ENCODE data around the gene APH1B. TPM values are rescaled to one million over a fixed set of nuclear protein-coding genes. Genes with fewer than 3 reads are reported as not detected.

The APH1B gene
- total and polyA plus RNA-seq, 4 donors = 2.0 to 10.6 (median 4.6) TPM

DNA sequence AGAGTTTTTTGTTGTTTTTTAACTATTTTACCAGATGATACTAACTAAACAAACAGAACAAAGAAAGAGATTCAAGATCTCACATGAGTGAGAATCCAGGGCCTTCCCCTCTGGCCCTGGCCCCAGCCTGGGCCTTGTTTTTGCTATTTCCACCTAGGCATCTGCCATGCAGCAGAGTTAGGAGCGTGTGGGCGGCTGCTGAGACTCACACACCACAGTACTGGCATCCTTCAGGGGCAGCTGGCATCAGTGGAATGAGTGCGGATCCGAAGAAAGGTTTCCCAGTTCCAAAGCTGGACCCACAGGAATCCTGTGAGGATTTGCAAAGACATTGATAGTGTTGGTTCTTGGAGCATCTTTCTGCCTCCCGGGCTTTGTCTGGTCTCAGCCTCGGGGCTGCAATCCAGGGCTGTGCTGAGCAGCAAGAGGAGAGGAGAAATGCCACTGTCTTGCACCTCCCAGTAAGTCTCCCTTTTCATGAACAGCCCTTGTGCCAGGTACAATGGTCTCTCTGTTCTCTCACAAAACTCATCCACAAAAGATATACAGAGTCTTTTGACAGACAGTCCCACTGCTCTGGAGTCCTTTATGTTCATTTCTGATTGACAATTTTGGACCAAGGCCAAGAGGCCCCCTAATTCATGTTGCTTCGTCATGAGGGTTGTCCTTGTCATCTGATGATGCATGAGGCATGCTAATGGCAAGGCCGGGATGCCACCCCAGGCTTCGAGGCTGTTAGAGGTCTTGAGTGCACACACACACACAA is 46.6 kb downstream of the APH1B start:
- WGBS = 89% methylated on average over 9 of the region's 9 CpGs
- no peaks in the 10 kb centered on the region for H3K27me3 ChIP-seq (ENCODE audit: control insufficient read depth in 4 of 4, insufficient read depth in 4 of 4, low read length in 3 of 4)
- no peaks in the 10 kb centered on the region for H3K4me1 ChIP-seq (ENCODE audit: control insufficient read depth in 4 of 4, insufficient read depth in 4 of 4, low read length in 3 of 4)
- H3K4me3 ChIP-seq (ENCODE audit: low read depth in 1 of 3, low read length in 3 of 3) = no peak overlapping the region
- no peaks in the 10 kb centered on the region for H3K36me3 ChIP-seq (ENCODE audit: control insufficient read depth in 4 of 4, insufficient read depth in 3 of 4, low read depth in 1 of 4, low read length in 3 of 4)
- H3K9me3 ChIP-seq (ENCODE audit: control insufficient read depth in 4 of 4, low read length in 3 of 4) = no peaks in the 10 kb centered on the region
- H3K9ac ChIP-seq (ENCODE audit: low read depth in 1 of 2, low read length in 2 of 2) = no peak overlapping the region
- no peak for DNase-seq (ENCODE audit: low spot score)
- no peak overlapping the region for H3K27ac ChIP-seq (ENCODE audit: low read depth in 1 of 2, low read length in 2 of 2)
- TF ChIP-seq, protein P1, sequence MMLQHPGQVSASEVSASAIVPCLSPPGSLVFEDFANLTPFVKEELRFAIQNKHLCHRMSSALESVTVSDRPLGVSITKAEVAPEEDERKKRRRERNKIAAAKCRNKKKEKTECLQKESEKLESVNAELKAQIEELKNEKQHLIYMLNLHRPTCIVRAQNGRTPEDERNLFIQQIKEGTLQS (IDR thresholded peaks at IDR 0.05) = no peak
- TF ChIP-seq SP1 (IDR thresholded peaks at IDR 0.05) (no peak), EGR1 (IDR thresholded peaks at IDR 0.05; ENCODE audit: low read depth in 2 of 2) (no peak), FOXA1 (IDR thresholded peaks at IDR 0.05) (no peak), RXRA (IDR thresholded peaks at IDR 0.05) (no peak), RAD21 (IDR thresholded peaks at IDR 0.05) (no peak), HNF4G (IDR thresholded peaks at IDR 0.05) (no peak), YY1 (IDR thresholded peaks at IDR 0.05) (no peak), NR2F2 (IDR thresholded peaks at IDR 0.05) (no peak), HNF4A (conservative IDR thresholded peaks at IDR 0.05) (no peak)
- TF ChIP-seq, protein P2, sequence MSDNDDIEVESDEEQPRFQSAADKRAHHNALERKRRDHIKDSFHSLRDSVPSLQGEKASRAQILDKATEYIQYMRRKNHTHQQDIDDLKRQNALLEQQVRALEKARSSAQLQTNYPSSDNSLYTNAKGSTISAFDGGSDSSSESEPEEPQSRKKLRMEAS (IDR thresholded peaks at IDR 0.05) = no peak
- TF ChIP-seq, protein P3, sequence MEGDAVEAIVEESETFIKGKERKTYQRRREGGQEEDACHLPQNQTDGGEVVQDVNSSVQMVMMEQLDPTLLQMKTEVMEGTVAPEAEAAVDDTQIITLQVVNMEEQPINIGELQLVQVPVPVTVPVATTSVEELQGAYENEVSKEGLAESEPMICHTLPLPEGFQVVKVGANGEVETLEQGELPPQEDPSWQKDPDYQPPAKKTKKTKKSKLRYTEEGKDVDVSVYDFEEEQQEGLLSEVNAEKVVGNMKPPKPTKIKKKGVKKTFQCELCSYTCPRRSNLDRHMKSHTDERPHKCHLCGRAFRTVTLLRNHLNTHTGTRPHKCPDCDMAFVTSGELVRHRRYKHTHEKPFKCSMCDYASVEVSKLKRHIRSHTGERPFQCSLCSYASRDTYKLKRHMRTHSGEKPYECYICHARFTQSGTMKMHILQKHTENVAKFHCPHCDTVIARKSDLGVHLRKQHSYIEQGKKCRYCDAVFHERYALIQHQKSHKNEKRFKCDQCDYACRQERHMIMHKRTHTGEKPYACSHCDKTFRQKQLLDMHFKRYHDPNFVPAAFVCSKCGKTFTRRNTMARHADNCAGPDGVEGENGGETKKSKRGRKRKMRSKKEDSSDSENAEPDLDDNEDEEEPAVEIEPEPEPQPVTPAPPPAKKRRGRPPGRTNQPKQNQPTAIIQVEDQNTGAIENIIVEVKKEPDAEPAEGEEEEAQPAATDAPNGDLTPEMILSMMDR (IDR thresholded peaks at IDR 0.05; ENCODE audit: low read depth, low read length, missing input control) = no peak
- TF ChIP-seq, protein P4, sequence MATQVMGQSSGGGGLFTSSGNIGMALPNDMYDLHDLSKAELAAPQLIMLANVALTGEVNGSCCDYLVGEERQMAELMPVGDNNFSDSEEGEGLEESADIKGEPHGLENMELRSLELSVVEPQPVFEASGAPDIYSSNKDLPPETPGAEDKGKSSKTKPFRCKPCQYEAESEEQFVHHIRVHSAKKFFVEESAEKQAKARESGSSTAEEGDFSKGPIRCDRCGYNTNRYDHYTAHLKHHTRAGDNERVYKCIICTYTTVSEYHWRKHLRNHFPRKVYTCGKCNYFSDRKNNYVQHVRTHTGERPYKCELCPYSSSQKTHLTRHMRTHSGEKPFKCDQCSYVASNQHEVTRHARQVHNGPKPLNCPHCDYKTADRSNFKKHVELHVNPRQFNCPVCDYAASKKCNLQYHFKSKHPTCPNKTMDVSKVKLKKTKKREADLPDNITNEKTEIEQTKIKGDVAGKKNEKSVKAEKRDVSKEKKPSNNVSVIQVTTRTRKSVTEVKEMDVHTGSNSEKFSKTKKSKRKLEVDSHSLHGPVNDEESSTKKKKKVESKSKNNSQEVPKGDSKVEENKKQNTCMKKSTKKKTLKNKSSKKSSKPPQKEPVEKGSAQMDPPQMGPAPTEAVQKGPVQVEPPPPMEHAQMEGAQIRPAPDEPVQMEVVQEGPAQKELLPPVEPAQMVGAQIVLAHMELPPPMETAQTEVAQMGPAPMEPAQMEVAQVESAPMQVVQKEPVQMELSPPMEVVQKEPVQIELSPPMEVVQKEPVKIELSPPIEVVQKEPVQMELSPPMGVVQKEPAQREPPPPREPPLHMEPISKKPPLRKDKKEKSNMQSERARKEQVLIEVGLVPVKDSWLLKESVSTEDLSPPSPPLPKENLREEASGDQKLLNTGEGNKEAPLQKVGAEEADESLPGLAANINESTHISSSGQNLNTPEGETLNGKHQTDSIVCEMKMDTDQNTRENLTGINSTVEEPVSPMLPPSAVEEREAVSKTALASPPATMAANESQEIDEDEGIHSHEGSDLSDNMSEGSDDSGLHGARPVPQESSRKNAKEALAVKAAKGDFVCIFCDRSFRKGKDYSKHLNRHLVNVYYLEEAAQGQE (IDR thresholded peaks at IDR 0.05) = no peak

DNA sequence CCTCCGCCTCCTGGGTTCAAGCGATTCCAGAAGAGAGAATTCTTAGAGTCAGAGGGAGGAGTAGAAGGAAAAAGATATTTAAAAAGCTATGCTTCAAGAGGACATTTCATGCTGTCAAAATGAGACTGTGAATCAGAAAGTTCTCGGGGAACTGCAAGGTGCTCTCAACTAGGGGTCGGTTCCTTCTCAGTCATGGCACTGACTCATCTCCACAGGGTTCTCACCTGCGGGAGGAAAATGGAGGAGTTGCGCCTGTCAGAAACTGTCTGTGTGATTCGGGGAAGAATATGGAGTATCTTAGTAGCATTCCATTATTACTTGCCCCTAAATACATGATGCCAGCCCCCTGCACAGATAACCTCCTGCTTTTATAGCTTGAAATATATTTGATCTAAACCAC is 47.4 kb downstream of the APH1B start:
- TF ChIP-seq SP1 (IDR thresholded peaks at IDR 0.05) (no peak), TAF1 (conservative IDR thresholded peaks at IDR 0.05) (no peak), EGR1 (IDR thresholded peaks at IDR 0.05; ENCODE audit: low read depth in 2 of 2) (no peak), HNF4A (conservative IDR thresholded peaks at IDR 0.05) (no peak)
- TF ChIP-seq, protein P1 (IDR thresholded peaks at IDR 0.05) = no peak
- 93% methylated on average over 7 of the region's 7 CpGs for WGBS

More for the DNA sequence above, 47.4 kb downstream of the APH1B start:
- DNase-seq (ENCODE audit: low spot score) = no peak
- H3K4me1 ChIP-seq (ENCODE audit: control insufficient read depth in 4 of 4, insufficient read depth in 4 of 4, low read length in 3 of 4) = no peaks in the 10 kb centered on the region
- H3K9ac ChIP-seq (ENCODE audit: low read depth in 1 of 2, low read length in 2 of 2) = no peak overlapping the region
- H3K9me3 ChIP-seq (ENCODE audit: control insufficient read depth in 4 of 4, low read length in 3 of 4) = no peaks in the 10 kb centered on the region
- no peaks in the 10 kb centered on the region for H3K27me3 ChIP-seq (ENCODE audit: control insufficient read depth in 4 of 4, insufficient read depth in 4 of 4, low read length in 3 of 4)
- no peak overlapping the region for H3K27ac ChIP-seq (ENCODE audit: low read depth in 1 of 2, low read length in 2 of 2)
- H3K4me3 ChIP-seq (ENCODE audit: low read depth in 1 of 3, low read length in 3 of 3) = no peak overlapping the region
- no peaks in the 10 kb centered on the region for H3K36me3 ChIP-seq (ENCODE audit: control insufficient read depth in 4 of 4, insufficient read depth in 3 of 4, low read depth in 1 of 4, low read length in 3 of 4)
